OCI-LY7 (cell line): ENCODE results near the gene SRGAP3. TPM values are rescaled to one million over a fixed set of nuclear protein-coding genes. Genes with fewer than 3 reads are reported as not detected.

Experiments used
- BruUV-seq: library from RNA; stranded (reverse); fragments of 400-500 nt; replicated peaks from 2 replicates; lab custom pipeline; 2021; lab: Mats Ljungman, UMichigan
- CTCF ChIA-PET: fragments of 300-600 bp; sonication (Branson Sonifier 250); formaldehyde crosslinking; loops from one replicate; lab custom pipeline; 2022; ENCODE audit warnings: antibody characterized with exemption; ENCODE audit not compliant: unreplicated experiment; lab: Charles Lee
- POLR2A ChIA-PET: fragments of 300-600 bp; sonication (Branson Sonifier 250); formaldehyde crosslinking; loops from one replicate; lab custom pipeline; 2022; ENCODE audit warnings: antibody characterized with exemption; lab: Charles Lee
- DNase-seq: peaks from one replicate; pipeline ENCODE4 v3.0.0-alpha.2; 2015; ENCODE audit warnings: low spot score
- H2AFZ ChIP-seq: fragments of 200-600 bp; sonication (generic), shearing (Covaris generic); 2 replicates; pipeline ENCODE4 v1.6.1; 2014; ENCODE audit warnings: mild to moderate bottlenecking, antibody characterized with exemption, low read length, moderate library complexity
- H3K27ac ChIP-seq: fragments of 200-600 bp; sonication (generic); 2 replicates; pipeline ENCODE4 v1.5.1; 2014; ENCODE audit warnings: mixed run types, low read depth, mild to moderate bottlenecking, moderate library complexity, low read length, inconsistent platforms; ENCODE audit not compliant: poor library complexity, severe bottlenecking
- H3K36me3 ChIP-seq: fragments of 200-600 bp; sonication (generic); 2 replicates; pipeline ENCODE4 v1.6.1; 2014; ENCODE audit warnings: mild to moderate bottlenecking, antibody characterized with exemption, low read length, moderate library complexity, mixed read lengths; ENCODE audit not compliant: insufficient read depth
- H3K4me1 ChIP-seq: fragments of 200-600 bp; sonication (generic); 2 replicates; pipeline ENCODE4 v1.5.1; 2014; ENCODE audit warnings: mild to moderate bottlenecking, low read length; ENCODE audit not compliant: insufficient read depth, poor library complexity, severe bottlenecking
- H3K4me2 ChIP-seq: fragments of 200-600 bp; sonication (generic); 2 replicates; pipeline ENCODE4 v1.6.1; 2014; ENCODE audit warnings: mild to moderate bottlenecking, low read length
- H3K4me3 ChIP-seq: fragments of 200-600 bp; sonication (generic); 2 replicates; pipeline ENCODE4 v1.5.1; 2014; ENCODE audit warnings: mild to moderate bottlenecking, low read depth, low read length; ENCODE audit not compliant: poor library complexity, severe bottlenecking
- H3K79me2 ChIP-seq: fragments of 200-600 bp; sonication (generic); 2 replicates; pipeline ENCODE4 v1.6.1; 2016; ENCODE audit warnings: low read depth, mild to moderate bottlenecking, low read length, moderate library complexity, mixed read lengths; ENCODE audit not compliant: insufficient read depth
- H3K9me2 ChIP-seq: fragments of 200-600 bp; sonication (generic); 2 replicates; pipeline ENCODE4 v1.6.1; 2016; ENCODE audit warnings: mild to moderate bottlenecking, low read length, mixed read lengths; ENCODE audit not compliant: insufficient read depth
- H3K9me3 ChIP-seq: fragments of 200-600 bp; sonication (generic); 2 replicates; pipeline ENCODE4 v1.6.1; 2014; ENCODE audit warnings: mild to moderate bottlenecking, mixed run types, low read length, mixed read lengths
- H4K20me1 ChIP-seq: fragments of 200-600 bp; sonication (generic); 2 replicates; pipeline ENCODE4 v1.6.1; 2014; ENCODE audit warnings: mild to moderate bottlenecking, antibody characterized with exemption, low read length, moderate library complexity, mixed read lengths; ENCODE audit not compliant: insufficient read depth
- EZH2phosphoT487 ChIP-seq: fragments of 200-600 bp; sonication (generic); IDR thresholded peaks from 2 replicates; pipeline ENCODE4 v1.6.1; 2018; ENCODE audit warnings: low read depth, borderline replicate concordance, mild to moderate bottlenecking, mixed run types, antibody characterized with exemption, low read length, moderate library complexity, mixed read lengths
- intact Hi-C: fragments of 100-400 bp; cut with micrococcal nuclease; formaldehyde crosslinking; loops from one replicate; pipeline ENCODE4 v1.10.0; 2022; ENCODE audit not compliant: unreplicated experiment
- total RNA-seq, 2 experiments: library from RNA; depleted of rRNA in 1 of 2; stranded (reverse); fragments of >200 nt in 1 of 2; shearing (Covaris generic) in 1 of 2; gene quantifications; 2 replicates each; pipeline ENCODE4 v1.2.3, GENCODE V29; 2014 to 2022
- TF ChIP-seq, protein P1 (sequence below): fragments of 200-600 bp; sonication (generic); conservative IDR thresholded peaks from 2 replicates; pipeline ENCODE4 v1.5.1; 2014; ENCODE audit warnings: mild to moderate bottlenecking, antibody characterized with exemption, low read length, moderate library complexity, mixed read lengths

The SRGAP3 gene
- total RNA-seq, 2 experiments from 2014 or later, result 1.5 to 1.7 TPM

- no peaks in the 10 kb centered on the region for H3K9me3 ChIP-seq
- no peaks in the 10 kb centered on the region for H3K4me1 ChIP-seq
- no peak overlapping the region for H3K4me3 ChIP-seq
- H4K20me1 ChIP-seq, result no peaks in the 10 kb centered on the region
- TF ChIP-seq, protein P1, sequence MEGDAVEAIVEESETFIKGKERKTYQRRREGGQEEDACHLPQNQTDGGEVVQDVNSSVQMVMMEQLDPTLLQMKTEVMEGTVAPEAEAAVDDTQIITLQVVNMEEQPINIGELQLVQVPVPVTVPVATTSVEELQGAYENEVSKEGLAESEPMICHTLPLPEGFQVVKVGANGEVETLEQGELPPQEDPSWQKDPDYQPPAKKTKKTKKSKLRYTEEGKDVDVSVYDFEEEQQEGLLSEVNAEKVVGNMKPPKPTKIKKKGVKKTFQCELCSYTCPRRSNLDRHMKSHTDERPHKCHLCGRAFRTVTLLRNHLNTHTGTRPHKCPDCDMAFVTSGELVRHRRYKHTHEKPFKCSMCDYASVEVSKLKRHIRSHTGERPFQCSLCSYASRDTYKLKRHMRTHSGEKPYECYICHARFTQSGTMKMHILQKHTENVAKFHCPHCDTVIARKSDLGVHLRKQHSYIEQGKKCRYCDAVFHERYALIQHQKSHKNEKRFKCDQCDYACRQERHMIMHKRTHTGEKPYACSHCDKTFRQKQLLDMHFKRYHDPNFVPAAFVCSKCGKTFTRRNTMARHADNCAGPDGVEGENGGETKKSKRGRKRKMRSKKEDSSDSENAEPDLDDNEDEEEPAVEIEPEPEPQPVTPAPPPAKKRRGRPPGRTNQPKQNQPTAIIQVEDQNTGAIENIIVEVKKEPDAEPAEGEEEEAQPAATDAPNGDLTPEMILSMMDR, result no peak
- TF ChIP-seq EZH2phosphoT487, result no peak
- no peak overlapping the region for H2AFZ ChIP-seq
- no peak overlapping the region for H3K4me2 ChIP-seq
- H3K36me3 ChIP-seq, result no peaks in the 10 kb centered on the region
- no peak overlapping the region for H3K27ac ChIP-seq
- no peak for DNase-seq
- H3K9me2 ChIP-seq, result no peaks in the 10 kb centered on the region
- no peaks in the 10 kb centered on the region for H3K79me2 ChIP-seq
- intact Hi-C loops, result no loop called here
- BruUV-seq, result no TSS peak
- ChIA-PET CTCF (no interaction called here), POLR2A (no interaction called here)
These were observed 229.0 kb downstream of the SRGAP3 start for GRCh38 chr3:9020426-9020825.

DNA sequence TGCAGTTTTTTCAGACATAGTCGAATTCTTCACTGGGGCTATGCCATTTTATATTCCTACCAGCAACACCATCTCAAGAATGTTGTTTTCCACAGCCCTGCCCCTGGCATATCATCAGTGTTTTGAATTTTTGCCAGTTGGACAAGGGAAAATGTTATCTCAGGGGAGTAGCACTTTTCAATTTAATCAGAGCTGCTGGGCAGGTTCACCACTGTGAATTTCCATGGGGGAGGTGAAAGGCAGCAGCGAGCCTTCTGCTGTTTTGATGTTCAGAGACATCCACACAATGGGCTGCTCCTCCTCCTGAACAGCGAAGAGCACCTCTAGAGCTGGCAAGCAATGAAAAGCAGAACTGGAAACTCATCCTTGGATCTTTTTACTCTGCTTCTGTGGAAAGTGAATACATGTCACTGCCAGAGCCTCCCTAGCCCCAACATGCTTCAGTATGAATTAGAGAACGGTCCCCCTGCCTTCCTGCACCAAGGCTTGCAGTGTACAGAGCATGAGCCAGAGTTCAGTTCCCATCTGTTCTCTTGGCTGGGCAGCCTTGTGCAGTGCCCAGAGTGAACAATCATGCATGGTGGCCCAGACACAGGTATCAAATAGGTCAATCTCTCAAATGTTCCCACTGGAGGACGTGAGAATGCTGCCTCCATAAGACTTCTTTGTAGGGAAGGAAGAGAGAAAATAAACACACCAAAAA is 230.0 kb downstream of the SRGAP3 start:
- no peaks in the 10 kb centered on the region for H3K79me2 ChIP-seq
- no peak overlapping the region for H3K27ac ChIP-seq
- no peaks in the 10 kb centered on the region for H4K20me1 ChIP-seq
- no peak overlapping the region for H3K4me2 ChIP-seq
- no peak overlapping the region for H3K4me3 ChIP-seq
- BruUV-seq, result no TSS peak
- TF ChIP-seq EZH2phosphoT487, result no peak
- TF ChIP-seq, protein P1, result no peak
- POLR2A ChIA-PET, result no interaction called here
- CTCF ChIA-PET, result no interaction called here
- no peak overlapping the region for H2AFZ ChIP-seq
- H3K36me3 ChIP-seq, result no peaks in the 10 kb centered on the region
- no peaks in the 10 kb centered on the region for H3K4me1 ChIP-seq
- H3K9me3 ChIP-seq, result no peaks in the 10 kb centered on the region
- no peaks in the 10 kb centered on the region for H3K9me2 ChIP-seq
- intact Hi-C loops, result no loop called here
- DNase-seq, result no peak

- BruUV-seq, result no TSS peak
- H2AFZ ChIP-seq, result no peak overlapping the region
- no peaks in the 10 kb centered on the region for H3K4me1 ChIP-seq
- no peak overlapping the region for H3K4me2 ChIP-seq
- ChIA-PET CTCF (no interaction called here), POLR2A (no interaction called here)
- H3K9me3 ChIP-seq, result no peaks in the 10 kb centered on the region
- intact Hi-C loops, result no loop called here
- no peaks in the 10 kb centered on the region for H3K36me3 ChIP-seq
- no peak for TF ChIP-seq EZH2phosphoT487
- TF ChIP-seq, protein P1, result no peak
- H3K27ac ChIP-seq, result no peak overlapping the region
- H3K9me2 ChIP-seq, result no peaks in the 10 kb centered on the region
- H3K79me2 ChIP-seq, result no peaks in the 10 kb centered on the region
- H4K20me1 ChIP-seq, result no peaks in the 10 kb centered on the region
- H3K4me3 ChIP-seq, result no peak overlapping the region
- DNase-seq, result no peak
These were observed 234.2 kb downstream of the SRGAP3 start for GRCh38 chr3:9015250-9015649.
